Stimulated activated CD8-positive, alpha-beta memory T cell treated with anti-CD3 and anti-CD28 coated beads, Interleukin-7, amount 100 ng/mL, for 24 hours (primary cell): ENCODE measurements around the gene CAPZA2.
"Not testable (repeated sequence)": the region's sequence is repeated elsewhere in the genome, so short reads cannot be mapped to it uniquely, and the experiment has no call there.

Source experiments
- DNase-seq: peaks from one replicate; pipeline ENCODE4 v3.0.0-alpha.2; 2020; ENCODE audit warnings: low read depth

CAPZA2 gene

DNA sequence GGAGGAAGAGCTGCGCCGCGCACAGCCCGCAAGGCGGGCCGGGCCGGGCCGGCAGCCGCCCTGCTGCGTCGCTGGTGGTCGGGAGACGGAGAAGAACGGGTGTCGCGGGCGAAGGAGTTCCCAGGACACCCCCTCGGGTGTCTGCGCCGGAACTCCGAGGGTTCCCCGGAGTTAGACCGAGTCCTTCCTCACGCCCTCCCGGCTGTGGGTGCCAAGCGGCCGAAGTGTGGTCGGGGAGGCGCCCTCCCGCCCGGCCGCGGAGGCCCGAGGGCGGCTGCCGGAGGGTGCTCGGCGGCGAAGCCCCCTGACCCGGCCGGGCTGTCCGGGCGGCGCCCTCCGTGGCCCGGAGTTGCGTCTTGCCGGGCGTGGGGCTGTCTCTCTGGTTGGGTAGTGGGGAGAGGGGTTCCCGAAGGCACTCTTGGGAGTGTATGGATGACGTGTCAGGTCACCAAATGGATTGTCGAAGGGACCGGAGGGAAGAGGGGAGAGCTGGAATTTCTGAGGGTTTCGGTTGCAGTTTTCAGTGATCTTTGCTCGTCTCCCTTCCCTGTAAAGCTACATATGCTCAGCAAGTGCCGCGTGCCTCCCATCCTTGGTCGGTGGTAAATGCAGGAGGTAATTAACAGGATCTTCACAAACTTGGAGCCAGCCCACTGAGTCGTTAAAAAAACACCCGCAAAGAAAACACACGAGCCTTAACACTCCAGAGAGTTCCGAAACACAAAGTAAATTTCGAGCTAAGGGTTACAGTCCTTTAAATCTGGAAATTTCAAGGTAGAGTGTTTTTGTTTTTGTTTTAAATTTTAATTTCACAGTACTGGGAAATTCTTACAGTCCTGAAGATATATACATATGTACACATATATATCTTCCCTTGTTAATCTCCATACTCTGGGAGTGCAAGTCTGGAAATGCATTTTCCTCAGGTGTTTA is 91.8 kb downstream of the CAPZA2 start:
- peak; percentile 2 for DNase-seq

DNA sequence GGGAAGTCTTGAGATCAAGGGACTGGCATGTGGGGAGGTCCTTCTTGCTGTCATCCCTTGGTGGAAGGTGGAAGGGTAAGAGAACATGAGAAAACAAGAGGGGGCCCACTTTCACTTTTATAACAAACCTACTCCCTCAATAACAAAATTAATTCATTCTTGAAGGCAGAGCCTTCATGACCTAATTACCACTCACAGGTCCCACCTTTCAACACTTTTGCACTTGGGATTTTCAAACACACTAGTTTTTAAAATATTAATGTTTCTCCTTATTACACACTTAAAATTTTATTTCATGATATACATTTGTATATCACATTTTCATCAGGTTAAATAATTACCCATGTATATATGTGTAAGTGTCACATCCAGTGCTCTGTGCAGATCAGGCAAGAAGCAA is 93.0 kb downstream of the CAPZA2 start:
- no peak for DNase-seq

GRCh38 chr7:116955801-116956476 is 93.6 kb downstream of the CAPZA2 start:
- no peak for DNase-seq

GRCh38 chr7:116956477-116956804 is 94.1 kb downstream of the CAPZA2 start:
- no peak for DNase-seq

GRCh38 chr7:116957874-116958273 is 95.5 kb downstream of the CAPZA2 start:
- DNase-seq: no peak

DNA sequence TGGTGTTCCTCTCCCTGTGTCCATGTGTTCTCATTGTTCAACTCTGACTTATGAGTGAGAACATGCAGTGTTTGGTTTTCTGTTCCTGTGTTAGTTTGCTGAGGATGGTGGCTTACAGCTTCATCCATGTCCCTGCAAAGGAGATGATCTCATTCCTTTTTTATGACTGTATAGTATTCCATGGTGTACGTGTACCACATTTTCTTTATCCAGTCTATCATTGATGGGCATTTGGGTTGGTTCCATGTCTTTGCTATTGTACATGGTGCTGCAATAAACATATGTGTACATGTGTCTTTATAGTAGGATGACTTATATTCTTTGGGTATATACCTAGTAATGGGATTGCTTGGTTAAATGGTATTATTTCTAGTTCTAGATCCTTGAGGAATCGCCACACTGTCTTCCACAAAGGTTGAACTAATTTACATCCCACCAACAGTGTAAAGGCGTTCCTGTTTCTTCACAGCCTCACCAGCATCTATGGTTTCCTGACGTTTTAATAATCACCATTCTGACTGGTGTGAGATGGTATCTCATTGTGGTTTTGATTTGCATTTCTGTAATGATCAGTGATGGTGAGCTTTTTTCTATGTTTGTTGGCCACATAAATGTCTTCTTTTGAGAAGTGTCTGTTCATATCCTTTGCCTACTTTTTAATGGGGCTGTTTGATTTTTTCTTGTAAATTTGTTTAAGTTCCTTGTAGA is 99.7 kb downstream of the CAPZA2 start:
- not testable (repeated sequence) for DNase-seq

- no peak for DNase-seq
Measured at GRCh38 chr7:116963234-116963633, 100.8 kb downstream of the CAPZA2 start.

DNA sequence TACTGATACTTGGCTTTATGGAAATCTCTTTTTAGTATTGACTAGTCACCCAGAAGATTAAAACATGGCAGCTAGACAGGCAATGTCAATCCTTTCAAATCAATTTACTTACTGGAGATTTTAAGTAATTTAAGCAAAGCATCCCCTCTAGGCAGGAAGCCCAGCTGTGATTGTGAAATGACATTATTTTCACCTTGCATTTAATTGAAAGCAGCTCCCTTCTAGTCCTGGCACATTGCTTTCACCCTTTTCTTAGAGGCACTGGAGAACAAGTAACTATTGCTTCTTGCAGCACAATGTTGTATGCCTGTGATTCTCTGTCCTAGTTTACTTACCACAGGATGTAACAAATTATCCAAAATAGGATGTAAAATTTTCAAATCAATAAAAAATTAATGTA is 104.2 kb downstream of the CAPZA2 start:
- no peak for DNase-seq

DNA sequence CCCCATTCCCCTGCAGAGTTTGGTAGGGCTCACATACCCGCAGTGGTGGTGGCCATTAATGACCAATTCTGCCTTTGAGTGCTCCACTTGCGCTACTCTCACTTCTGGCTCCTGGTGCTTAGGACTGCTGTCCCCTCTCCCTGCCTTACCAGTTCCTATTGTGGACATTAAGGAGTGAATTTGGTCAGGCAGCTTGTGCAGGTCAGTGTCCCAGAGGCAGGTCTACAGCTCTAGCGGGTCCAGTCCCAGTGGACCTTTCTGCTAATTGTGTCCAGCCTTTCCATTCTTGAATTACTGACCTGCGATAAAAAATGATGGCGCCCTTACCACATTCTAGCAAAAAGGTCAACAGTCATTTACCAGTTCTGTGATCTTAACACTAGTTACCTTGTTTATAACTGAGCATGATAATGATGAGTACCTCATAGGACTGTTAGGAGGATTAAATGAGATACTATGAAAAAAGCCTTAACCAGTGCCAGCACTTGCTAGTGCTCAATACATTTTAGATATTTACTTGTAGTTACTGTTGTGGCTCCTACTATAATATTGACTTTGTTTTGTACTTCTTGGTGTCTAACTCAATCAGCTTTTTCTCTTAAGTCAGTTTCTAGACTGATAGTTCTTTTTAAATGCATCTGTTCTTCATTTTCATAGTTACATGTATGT is 105.0 kb downstream of the CAPZA2 start:
- no peak for DNase-seq

DNA sequence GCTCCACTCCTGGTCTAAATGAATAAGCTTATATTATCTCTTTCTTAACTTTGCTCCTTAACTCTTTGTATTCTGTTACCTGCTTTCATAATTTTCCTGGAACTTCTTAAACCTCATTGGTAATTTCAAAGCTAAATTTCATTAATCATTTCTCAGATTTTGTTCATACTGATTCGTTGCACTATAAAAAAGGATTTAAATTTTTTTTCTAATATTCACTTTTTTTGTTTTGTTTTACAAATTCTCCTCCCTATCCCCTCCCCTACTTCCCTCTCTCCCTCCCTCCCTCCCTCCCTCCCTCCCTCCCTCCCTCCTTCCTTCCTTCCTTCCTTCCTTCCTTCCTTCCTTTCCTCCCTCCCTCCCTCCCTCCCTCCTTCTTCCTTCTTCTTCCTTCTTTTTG is 105.6 kb downstream of the CAPZA2 start:
- DNase-seq: no peak

DNA sequence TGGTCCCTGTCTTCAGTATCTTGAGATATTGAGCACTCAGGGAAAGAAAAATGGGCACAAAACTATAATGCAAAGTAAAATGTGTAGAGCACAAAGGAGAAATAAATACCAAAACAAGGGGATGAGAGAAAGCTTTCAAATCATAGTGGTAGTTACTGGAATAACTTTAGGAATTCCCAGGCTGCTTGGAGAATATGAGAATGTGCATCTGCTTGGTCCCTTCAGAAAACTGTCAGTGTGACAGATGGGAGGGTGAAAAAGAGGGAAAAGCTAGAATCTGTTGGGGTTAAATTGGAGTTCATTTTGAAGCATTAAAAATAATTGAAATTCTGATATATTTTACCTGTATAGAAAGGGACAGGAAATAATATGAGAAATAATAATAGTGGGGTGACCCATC is 106.2 kb downstream of the CAPZA2 start:
- DNase-seq: no peak

GRCh38 chr7:116969371-116969902 is 107.0 kb downstream of the CAPZA2 start:
- DNase-seq: no peak

- DNase-seq: no peak
Measured at GRCh38 chr7:116970238-116970910, 108.0 kb downstream of the CAPZA2 start.

GRCh38 chr7:116971153-116971552 is 108.8 kb downstream of the CAPZA2 start:
- DNase-seq: not testable (repeated sequence)
